Left ventricle myocardium inferior (tissue), 1 donor: ENCODE results near the gene WWP2. TPM values are rescaled to one million over a fixed set of nuclear protein-coding genes. Genes with fewer than 3 reads are reported as not detected.
"Not testable (repeated sequence)": the region's sequence is repeated elsewhere in the genome, so short reads cannot be mapped to it uniquely, and the experiment has no call there.

Source experiments
- DNase-seq: peaks from one replicate; pipeline ENCODE4 v3.0.0-alpha.2; 2020
- H3K27ac ChIP-seq: fragments of 200-600 bp; replicated peaks from 2 replicates; pipeline ENCODE4 v1.8.0; 2021
- H3K27me3 ChIP-seq: fragments of 200-600 bp; 2 replicates; pipeline ENCODE4 v1.8.0; 2021; ENCODE audit warnings: low read depth
- H3K36me3 ChIP-seq: fragments of 200-600 bp; 2 replicates; pipeline ENCODE4 v1.8.0; 2021
- H3K4me1 ChIP-seq: fragments of 200-600 bp; 2 replicates; pipeline ENCODE4 v1.8.0; 2021
- H3K4me3 ChIP-seq: fragments of 200-600 bp; 2 replicates; pipeline ENCODE4 v1.8.0; 2021; ENCODE audit warnings: mild to moderate bottlenecking, moderate library complexity
- H3K9me3 ChIP-seq: fragments of 200-600 bp; replicated peaks from 2 replicates; pipeline ENCODE4 v1.8.0; 2021
- CTCF ChIP-seq: fragments of 200-600 bp; IDR thresholded peaks from 2 replicates; pipeline ENCODE4 v1.8.0; 2021; ENCODE audit warnings: antibody characterized with exemption, mild to moderate bottlenecking, borderline replicate concordance
- intact Hi-C: fragments of 100-400 bp; cut with micrococcal nuclease; formaldehyde crosslinking; loops from one replicate; pipeline ENCODE4 v1.11.0; 2022
- total RNA-seq: library from RNA; stranded (reverse); fragmentation: NEBNext Ultra II Directional; extraction: Animal tissue kit (Norgen Biotek cat#: 25700); gene quantifications from one replicate; pipeline ENCODE4 v1.2.1, GENCODE V29; 2021
- donor health status: DM: no; HTN: yes; CAD: no; lungs with severe emphysema.

Gene WWP2
- total RNA-seq, 1 donor from 2014 or later = 21.3 TPM

- H3K36me3 ChIP-seq = no peaks in the 10 kb centered on the region
- H3K27me3 ChIP-seq = no peaks in the 10 kb centered on the region
- H3K27ac ChIP-seq = peak overlapping the region; percentile 78
- no peak for TF ChIP-seq CTCF
- peaks cover 28% of the 10 kb centered on the region for H3K4me1 ChIP-seq
- H3K9me3 ChIP-seq = no peaks in the 10 kb centered on the region
- peak overlapping the region; percentile 13 for H3K4me3 ChIP-seq
- intact Hi-C loops = no loop called here
- peak; percentile 57 for DNase-seq
Observed at GRCh38 chr16:69823831-69824563, 61.9 kb downstream of the WWP2 start.

- H3K4me1 ChIP-seq = peaks cover 28% of the 10 kb centered on the region
- intact Hi-C loops, H3K4me3 ChIP-seq, H3K9me3 ChIP-seq, H3K36me3 ChIP-seq, H3K27me3 ChIP-seq, DNase-seq: not testable (repeated sequence)
- H3K27ac ChIP-seq = peak overlapping the region; percentile 78
Observed at GRCh38 chr16:69824564-69825142, 62.5 kb downstream of the WWP2 start.

- DNase-seq = no peak
- Histone ChIP-seq H3K27me3 (no peaks in the 10 kb centered on the region), H3K4me3 (no peak overlapping the region), H3K4me1 (peaks cover 31% of the 10 kb centered on the region), H3K27ac (no peak overlapping the region), H3K9me3 (no peaks in the 10 kb centered on the region), H3K36me3 (no peaks in the 10 kb centered on the region)
- intact Hi-C loops = no loop called here
- no peak for TF ChIP-seq CTCF
Observed at GRCh38 chr16:69827524-69827923, 65.4 kb downstream of the WWP2 start.

GRCh38 chr16:69829338-69829737 is 67.2 kb downstream of the WWP2 start:
- Histone ChIP-seq H3K4me1 (peaks cover 36% of the 10 kb centered on the region), H3K27me3 (no peaks in the 10 kb centered on the region), H3K9me3 (no peaks in the 10 kb centered on the region), H3K27ac (no peak overlapping the region), H3K4me3 (no peak overlapping the region), H3K36me3 (no peaks in the 10 kb centered on the region)
- intact Hi-C loops = no loop called here
- DNase-seq = no peak
- TF ChIP-seq CTCF = no peak

GRCh38 chr16:69830146-69830533 is 68.0 kb downstream of the WWP2 start:
- peak overlapping the region; percentile 50 for H3K27ac ChIP-seq
- no peak overlapping the region for H3K4me3 ChIP-seq
- DNase-seq = no peak
- no peaks in the 10 kb centered on the region for H3K27me3 ChIP-seq
- TF ChIP-seq CTCF = no peak
- H3K9me3 ChIP-seq = no peaks in the 10 kb centered on the region
- intact Hi-C loops = no loop called here
- H3K4me1 ChIP-seq = peaks cover 43% of the 10 kb centered on the region
- no peaks in the 10 kb centered on the region for H3K36me3 ChIP-seq

- DNase-seq = no peak
- H3K4me3 ChIP-seq = no peak overlapping the region
- no peaks in the 10 kb centered on the region for H3K36me3 ChIP-seq
- no peak for TF ChIP-seq CTCF
- H3K9me3 ChIP-seq = no peaks in the 10 kb centered on the region
- intact Hi-C loops = no loop called here
- H3K27ac ChIP-seq = peak overlapping the region; percentile 50
- no peaks in the 10 kb centered on the region for H3K27me3 ChIP-seq
- peaks cover 48% of the 10 kb centered on the region for H3K4me1 ChIP-seq
Observed at GRCh38 chr16:69830534-69831211, 68.5 kb downstream of the WWP2 start.
